GM11168 (cell line): ENCODE data around the gene METTL26.

Source experiments
- in situ Hi-C: fragments of 300-500 bp; cut with MboI; formaldehyde crosslinking; loops from one replicate; pipeline ENCODE4 v1.12.0; 2022; ENCODE audit warnings: low sequenced_read_pairs; ENCODE audit not compliant: unreplicated experiment

Gene METTL26

DNA sequence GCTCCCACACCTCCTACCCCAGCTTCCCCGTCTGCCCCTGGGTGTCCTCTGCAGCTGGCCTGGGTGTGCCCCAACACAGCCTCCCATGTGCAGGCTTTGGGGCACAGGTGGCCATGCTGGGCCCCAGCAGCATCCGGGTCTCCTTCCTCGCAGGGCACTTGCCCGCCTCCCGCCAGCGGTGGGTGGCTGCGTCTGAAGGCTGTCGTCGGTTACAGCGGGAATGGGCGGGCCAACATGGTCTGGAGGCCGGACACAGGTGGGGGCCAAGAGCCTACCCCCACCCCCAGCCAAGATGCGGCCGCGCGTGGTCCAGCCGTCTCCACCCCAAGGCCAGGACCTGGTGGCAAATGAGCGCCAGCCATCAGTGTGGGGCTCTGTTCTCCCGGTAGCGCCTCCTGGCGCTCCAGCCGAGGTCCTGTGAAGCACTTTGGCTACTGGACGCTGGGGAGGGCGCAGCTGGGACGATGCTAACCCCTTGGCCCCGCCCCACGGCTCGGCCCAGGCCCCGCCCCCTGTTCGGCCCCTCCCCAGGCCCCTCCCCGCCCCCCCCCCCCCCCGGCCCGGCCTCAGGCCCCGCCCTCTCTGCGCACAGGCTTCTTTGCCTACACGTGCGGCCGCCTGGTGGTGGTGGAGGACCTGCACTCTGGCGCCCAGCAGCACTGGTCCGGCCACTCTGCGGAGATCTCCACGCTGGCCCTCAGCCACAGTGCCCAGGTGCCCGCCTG lies 24.5 kb upstream of the METTL26 start:
- in situ Hi-C loops: no loop called here

DNA sequence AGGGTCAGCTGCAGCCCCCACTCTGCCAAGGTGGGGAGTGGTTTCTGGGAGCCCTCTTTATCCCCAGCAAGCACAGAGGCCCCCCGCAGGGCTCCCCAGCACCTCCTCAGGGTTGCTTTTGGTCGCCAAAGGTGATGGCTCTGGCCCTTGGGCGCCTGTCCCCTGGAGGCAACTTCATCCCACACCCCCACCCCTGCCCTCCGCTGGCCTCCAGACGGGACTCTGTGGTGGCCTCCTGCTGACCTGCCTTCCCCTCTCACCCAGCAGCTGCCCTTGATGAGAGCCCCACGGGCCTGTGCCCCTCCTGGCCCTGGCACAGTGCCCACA lies 24.0 kb upstream of the METTL26 start:
- in situ Hi-C loops: no loop called here

DNA sequence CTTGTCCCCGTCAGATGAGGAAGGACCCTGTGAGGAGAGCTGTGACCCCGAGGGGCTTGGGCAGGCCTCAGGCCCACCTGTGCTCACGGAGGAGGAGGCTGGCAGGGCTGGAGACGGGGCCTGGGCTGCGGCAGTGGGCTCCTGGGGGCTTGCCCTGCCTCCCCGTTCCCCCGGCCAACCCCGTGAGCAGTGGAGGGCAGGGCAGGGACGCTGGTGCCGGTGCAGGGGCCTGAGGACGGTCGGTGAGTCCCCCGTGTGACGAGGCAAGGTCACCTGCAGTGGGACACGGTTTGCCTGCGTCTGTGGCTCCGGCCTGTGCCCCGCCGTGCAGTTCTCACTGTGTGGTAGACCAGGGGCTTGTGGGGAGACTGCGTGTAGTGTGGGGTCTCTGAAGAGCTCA lies 23.5 kb upstream of the METTL26 start:
- in situ Hi-C loops: no loop called here

DNA sequence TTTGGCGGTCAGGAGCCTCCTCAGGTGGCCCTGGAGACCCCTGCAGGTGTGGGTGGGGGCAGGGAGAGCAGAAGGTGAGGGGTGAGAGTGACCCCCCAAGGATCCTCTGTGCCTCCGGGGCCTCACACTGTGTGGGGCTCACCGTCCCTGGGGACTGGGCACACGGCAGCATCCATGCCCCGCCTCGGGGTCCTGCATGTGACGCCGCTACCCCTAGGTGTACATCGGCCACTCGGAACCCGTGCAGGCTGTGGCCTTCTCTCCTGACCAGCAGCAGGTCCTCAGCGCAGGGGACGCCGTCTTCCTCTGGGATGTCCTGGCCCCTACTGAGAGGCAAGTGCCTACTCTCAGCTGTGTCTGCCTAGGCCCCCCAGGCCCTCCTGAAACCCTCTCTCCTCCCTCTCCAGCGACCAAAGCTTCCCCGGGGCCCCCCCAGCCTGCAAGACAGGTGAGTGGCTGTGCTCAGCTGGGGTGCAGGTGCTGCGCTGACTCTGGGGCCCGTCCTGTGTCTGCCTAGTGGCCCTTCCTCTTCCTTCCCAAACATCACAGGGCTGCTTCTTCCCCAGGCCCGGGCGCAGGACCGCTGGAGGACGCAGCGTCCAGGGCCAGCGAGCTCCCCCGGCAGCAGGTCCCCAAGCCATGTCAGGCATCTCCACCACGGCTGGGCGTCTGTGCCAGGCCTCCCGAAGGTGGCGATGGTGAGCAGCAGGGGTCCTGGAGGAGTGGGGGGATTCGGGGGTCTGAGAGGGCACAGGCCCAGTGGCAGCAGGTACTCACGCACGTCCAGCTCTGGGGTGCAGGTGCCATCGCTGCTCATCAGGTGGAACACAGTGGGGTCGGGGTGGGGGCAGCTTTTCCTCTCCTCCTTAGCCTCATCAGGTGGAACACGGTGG lies 22.8 kb upstream of the METTL26 start:
- in situ Hi-C loops: no loop called here

DNA sequence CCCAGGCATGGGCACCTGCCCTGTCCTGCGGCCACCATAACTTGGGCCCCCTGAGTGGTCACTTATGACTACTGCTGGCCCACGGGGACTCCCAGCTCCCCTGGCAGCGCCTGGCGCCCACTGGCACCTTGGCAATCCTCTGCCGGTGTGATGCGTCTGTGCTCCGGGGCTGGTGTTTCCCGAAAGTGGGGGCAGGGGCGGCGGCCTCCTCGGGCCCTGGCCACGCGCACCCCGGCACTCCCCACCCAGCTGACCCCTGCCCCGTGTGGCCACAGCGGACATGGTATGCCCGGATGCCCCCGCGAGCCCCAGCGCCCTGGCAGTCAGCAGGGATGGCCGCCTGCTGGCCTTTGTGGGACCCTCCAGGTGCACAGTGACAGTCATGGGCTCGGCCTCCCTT lies 21.4 kb upstream of the METTL26 start:
- in situ Hi-C loops: no loop called here

DNA sequence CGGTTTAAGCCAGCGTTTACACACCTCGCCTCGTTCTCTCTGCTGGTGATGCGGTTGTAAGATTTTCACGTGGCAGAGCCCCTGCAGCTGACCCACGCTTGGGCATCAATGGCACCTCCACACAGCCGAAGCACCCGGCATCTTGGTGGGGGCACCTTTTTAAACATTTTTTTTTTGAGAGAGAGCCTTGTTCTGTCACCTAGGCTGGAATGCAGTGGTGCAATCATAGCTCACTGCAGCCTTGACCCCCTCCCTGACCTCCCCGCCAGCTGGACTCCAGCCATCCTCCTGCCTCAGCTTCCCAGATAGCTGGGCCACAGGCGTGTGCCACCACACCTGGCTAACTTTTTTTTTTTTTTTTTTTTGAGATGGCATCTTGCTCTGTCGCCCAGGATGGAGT lies 17.9 kb upstream of the METTL26 start:
- in situ Hi-C loops: no loop called here

DNA sequence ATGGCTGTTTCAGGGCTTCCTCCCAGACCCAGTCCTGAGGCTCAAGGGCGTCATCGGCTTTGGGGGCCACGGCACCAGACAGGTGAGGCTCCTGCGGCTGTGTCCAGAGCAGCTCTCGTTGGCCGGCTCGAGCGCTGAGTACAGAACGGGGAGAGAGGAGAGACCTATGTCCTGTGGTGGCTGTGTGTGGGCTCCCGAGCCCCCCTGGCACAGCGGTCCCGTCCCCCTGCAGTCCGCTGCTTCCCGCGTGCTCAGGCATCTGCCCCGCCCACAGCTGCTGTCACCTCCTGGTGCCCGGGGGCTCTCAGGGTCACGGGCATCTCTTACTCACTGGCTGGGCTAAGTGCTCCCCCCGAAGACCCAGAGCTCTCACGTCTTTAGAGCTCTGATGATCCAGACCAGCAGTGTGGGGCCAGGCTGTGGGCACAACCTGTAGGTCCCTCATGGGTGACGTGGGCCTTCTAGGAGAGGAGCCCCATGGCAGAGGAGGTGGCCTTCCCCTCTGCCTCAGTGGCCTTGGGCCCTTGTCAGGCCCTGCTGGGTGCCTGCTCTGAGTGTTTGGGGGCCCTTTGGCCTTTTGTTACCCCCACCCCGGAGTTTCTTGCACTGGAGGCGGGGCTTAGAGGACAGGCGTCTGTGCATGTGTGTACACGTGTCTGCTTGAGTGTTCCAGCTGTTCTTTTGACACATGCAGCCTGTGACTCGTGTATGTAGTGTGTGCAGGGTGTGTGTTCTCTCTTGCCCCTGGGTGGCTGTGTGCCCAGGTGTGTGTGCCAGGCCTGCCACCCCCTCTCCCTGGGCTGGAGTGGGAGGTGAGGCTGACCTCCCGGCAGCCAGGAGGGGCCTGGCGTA lies 16.6 kb upstream of the METTL26 start:
- in situ Hi-C loops: no loop called here

DNA sequence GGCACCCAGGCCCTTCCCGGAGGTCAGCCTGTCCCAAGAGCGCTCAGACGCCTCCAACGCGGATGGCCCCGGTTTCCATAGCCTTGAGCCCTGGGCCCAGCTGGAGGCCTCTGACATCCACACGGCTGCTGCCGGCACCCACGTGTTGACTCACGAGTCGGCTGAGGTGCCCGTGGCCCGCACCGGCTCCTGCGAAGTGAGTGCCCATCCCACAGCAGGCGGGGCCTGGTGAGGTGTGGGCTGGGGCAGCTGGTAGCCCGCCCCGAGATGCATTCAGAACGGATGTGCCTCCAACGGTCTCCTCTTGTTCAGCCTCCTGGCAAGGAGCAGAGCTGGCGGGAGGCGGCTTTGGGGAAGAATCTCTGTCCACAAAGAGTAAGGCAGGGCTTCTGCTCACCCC lies 15.7 kb upstream of the METTL26 start:
- in situ Hi-C loops: no loop called here

DNA sequence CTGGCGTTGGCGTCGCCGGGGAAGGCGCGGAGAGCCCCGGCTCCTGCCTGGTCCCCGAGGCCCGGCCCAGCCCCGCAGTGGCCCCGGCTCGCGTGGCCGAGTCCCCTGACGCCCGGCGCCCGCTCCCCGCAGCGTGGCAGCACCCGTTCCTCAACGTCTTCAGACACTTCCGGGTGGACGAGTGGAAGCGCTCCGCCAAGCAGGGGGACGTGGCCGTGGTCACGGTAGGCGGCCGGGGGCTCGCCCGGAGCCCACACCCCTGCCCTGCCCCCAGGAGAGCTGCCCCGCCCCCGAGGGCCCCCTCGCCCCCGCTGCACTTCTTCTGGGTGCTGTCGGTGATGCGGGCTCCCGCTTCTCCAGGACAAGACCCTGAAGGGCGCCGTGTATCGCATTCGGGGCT lies 13.5 kb upstream of the METTL26 start:
- in situ Hi-C loops: no loop called here

DNA sequence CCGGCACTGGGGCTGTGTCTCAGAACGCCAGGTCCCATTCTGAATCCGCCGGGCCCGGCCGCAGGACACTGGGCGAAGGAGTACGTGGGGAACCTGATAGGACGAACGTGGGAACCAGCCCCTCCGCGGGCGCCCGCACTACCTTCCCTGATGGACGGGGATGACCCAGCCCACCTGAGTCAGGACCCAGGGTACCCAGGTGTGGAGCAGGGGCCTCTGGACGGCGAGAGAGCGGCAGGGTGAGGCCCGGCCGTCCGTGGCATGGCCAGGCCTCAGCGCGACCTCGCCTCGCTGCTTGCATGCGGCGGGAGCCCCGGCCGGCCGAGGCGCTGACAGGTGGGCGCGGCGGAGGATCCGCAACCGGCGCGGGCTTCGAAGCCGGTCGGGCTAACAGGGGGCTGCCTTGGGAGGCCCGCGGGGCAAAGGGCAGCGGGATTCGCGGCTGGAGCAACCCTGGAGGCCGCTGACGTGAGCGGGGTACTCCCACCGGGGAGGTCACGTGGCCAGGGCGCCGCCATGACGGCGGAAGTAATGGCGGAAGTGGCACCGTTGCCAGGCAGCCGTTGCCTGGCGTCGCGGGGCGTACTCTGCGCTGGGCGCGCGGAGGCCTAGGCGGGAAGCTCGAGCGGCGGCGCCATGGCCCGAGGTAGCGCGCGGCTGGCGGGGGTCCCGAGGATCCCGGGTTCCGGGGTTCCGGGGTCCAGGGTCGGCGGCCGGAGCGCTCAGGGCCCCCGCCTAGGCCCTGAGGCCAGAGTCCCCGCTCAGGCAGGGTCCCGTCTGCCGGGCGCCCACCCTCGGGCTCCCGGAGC lies 12.9 kb upstream of the METTL26 start, which contains the start of gene WDR90:
Gene WDR90 (plus strand): TSS at position 585 of the 809 bp plus-strand sequence. CDS start 52 bp downstream, at position 637.
- in situ Hi-C loops: no loop called here

DNA sequence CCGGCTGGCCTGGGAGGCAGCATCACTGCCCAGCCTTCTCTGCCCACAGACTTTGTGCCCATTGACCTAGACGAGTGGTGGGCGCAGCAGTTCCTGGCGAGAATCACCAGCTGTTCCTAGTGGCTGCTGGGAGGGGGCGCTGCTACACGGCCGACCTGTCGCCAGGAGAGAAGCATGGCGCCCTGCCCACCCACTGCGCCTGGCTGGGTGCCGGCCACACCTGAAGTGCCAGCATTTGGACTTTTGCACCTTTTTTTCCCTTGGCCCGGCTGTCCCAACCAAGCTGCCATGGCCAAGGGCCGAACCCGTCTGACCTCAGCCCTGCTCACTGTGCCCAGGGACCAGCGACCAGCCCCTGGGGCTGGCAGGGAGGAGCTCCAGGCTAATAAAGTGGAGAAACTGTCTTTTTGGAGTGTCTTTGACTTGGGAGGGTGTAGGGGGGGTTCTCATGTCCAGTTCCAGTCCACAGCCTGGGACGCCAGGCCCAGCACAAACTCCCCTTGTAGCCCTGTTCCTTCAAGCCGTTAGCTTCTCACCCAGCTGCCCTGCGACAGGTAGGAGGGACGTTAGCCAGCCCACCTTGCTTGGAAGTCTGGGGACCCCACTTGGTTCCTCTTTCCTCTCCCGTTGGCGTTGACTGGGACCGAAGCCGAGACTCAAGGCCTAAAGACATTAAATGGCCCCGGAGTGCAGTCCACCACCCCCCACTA lies 12.1 kb upstream of the METTL26 start:
- in situ Hi-C loops: no loop called here

DNA sequence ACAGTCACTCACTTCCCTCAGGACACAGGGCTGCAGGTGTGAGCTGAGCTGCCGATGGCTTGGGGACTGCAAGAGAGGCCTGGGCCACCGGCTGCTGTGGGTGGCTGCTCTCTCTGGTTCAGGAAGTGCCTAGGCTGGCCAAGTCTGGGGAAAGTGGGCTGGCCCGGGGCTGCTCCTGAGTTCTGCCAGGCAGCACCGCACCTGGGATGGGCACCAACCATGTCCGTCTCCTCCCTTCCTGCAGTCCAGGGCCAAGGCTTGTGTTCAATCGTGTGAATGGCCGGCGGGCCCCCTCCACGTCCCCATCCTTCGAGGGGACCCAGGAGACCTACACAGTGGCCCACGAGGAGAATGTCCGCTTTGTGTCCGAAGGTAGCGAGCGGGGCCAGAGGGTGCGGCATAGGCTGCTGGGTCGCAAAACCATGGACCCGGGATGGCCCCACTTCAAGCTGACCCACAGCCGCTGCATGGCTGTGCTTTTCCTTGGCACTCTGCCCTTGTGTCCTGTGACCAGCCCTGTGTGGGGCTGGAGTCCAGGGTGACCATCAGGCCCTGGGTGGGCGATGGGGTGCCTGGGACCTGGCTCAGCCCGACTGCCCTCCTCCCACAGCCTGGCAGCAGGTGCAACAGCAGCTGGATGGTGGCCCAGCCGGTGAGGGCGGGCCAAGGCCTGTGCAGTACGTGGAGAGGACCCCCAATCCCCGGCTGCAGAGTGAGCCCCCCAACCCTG lies 11.2 kb upstream of the METTL26 start:
- in situ Hi-C loops: no loop called here

DNA sequence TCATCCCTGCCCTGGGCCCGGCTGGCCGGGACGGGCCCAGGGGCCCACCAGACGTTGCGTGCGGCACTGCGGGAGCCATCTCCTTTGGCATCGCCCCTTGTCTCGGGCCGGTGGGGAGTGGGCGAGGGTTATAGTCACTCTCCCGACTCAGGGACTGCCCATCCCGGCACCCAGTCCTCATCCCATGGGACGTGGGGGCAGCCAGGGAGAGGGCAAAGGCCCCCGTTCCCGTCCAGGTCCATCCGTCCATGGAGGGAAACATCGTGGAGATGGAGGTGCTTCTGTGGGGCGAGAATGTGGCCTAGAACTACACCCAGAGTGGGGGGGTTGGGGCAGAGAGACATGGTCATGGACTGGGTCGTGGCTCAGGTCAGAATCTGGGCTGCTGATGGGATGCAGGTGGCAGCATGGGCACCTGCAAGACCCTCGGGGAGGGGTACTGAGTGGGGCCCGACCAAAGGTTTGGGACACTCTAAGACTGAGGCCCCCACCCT lies 10.6 kb upstream of the METTL26 start:
- in situ Hi-C loops: no loop called here

DNA sequence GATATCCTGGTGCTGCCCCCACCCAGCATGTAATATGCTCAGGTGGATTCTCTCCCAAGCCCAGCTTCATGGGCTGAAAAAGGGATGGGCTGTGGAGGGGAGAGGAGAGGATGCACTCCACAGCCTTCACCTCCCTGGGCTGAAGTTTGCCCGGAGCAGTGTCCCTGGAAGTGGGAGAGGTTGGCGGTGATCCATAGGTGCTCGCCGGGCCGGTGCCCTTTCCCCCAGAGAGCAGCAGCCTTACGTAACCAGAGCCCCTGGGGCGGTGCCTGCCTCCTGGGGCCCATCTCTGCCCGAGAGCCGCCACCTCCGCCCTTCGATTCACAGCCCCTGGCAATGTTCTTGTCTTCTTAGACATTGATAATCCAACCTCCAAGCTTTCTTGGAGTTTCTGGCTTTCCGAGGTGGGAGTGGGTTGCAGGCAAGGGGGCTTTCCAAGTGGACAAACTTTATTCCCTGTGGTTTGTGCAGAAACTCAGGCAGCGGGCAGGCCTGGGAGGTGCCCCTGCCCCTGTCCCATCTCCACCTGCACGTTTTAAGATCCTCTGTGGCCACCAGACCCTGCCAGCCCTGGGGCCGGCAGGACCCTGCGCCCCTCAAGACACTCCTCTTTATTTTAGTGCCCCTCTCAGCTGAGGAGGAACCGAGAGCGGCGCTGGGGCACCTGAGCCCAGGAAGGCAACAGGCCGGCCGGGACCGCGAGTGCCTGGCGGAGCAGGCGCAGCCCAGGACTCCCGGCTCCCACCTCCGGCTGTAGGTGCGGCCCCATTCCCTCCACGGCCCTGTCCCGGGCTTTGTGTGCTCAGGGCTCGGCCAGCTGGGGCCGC lies 10.0 kb upstream of the METTL26 start:
- in situ Hi-C loops: no loop called here

DNA sequence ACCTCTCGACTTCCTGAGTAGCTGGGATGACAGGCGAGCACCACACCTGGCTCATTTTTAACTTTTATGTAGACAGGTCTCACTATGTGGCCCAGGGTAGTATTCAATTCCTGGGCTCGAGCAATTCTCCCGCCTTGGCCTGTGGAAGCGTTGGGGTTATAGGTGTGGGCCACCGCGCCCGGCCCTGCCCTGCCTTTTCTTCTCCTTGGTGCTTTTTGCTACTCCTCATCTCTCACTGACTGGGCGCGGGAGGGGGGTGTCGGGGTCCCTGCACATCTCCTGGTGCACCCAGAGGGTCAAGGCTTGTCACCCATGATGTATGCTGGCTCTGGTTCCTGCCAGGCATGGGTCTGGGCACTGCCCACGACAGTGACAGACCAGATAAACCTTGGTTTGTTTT lies 8.5 kb upstream of the METTL26 start:
- in situ Hi-C loops: no loop called here

DNA sequence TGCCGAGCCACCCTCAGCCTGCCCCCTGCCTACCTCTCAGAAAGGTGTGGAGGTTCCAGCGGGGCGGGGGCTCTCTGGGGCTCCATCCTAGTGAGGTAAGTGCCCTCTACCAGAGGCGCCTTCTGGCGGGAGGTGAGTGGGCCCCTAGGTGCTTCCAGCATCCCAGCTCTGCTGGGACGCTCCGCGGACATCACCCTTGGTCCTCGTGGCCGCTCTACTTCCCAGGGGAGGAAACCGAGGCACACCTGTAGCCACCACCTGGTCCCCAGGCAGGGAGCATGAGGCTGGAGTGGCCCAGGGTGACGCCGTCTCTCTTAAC lies 6.9 kb upstream of the METTL26 start:
- in situ Hi-C loops: no loop called here

DNA sequence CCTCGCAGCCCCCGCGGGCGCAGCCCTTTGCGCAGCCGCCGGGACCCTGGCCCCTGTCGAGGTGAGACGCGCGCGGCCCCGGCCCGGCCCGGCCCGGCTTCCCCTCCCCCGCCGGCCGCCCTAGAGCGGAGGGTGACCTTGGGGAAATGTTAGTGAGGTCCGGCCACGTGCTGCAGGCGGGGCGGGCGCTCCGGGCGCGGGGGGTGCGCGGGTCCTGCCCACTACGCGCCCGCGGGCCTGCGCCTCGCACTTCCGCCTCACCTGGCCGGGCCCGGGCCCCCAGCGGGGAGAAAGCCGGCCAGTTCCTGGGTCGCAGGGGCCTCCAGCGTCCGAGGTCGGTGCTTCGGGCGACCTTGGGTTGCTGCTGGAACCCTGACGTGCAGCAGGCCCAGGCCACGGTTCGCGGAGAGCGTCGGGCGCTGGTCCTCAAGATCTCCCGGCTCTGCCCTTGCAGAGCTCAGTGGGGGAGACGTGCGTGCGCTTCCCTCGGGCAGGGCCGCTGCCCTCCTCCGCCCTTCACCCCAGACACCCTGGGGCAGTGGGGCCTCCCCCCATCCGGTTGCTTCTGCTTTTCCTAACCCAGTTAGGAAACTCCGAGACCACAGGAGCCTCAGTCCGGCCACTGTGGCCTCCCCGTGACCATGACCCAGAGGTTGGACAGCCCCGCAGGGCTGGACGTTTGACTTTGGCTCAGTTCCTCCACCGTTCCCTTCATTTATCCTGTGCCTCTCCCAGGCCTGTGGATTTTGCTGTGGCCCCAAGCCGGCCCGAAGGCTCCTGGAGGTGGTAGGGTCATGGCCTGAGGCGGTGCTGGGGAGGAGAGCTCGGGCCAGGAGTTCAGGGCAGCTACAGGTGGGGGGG lies 6.3 kb upstream of the METTL26 start:
- in situ Hi-C loops: no loop called here
